ENCODE results near the gene PER2. TPM values are rescaled to one million over a fixed set of nuclear protein-coding genes. Genes with fewer than 3 reads are reported as not detected.

The PER2 gene
- total RNA-seq, 1 donor from 2014 or later: 14.0 TPM

DNA sequence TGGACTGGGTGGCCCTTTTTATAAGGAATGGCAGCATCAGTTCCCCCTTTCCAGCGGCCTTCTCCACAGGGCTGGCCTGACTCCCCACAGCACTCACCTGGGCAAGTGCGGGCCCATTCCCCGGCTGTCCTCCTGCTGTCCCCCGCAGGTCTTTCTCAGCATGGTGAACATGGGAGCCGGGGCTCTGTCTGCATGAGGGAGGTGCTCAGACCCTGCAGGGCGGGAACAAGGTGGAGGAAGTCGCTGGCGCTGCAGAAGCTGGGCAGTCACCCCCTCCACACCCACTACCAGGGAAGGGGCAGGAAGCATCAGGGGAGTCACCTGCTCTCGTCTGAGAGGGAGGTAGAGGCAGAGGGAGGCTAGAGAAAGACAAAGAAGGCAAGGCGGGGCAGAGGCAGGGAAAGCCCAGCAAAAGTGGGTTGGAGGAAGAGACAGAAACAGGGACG lies 60.8 kb downstream of the PER2 start:
- Mint-ChIP-seq H3K27ac (no peak overlapping the region), H3K36me3 (no peaks in the 10 kb centered on the region), H3K27me3 (peaks cover 26% of the 10 kb centered on the region), H3K9me3 (no peaks in the 10 kb centered on the region), H3K4me3 (no peak overlapping the region), H3K4me1 (ENCODE audit: unreplicated experiment) (peaks cover 14% of the 10 kb centered on the region)
- no peak for DNase-seq (ENCODE audit: extremely low spot score, unreplicated experiment)
- TF ChIP-seq, protein P1, sequence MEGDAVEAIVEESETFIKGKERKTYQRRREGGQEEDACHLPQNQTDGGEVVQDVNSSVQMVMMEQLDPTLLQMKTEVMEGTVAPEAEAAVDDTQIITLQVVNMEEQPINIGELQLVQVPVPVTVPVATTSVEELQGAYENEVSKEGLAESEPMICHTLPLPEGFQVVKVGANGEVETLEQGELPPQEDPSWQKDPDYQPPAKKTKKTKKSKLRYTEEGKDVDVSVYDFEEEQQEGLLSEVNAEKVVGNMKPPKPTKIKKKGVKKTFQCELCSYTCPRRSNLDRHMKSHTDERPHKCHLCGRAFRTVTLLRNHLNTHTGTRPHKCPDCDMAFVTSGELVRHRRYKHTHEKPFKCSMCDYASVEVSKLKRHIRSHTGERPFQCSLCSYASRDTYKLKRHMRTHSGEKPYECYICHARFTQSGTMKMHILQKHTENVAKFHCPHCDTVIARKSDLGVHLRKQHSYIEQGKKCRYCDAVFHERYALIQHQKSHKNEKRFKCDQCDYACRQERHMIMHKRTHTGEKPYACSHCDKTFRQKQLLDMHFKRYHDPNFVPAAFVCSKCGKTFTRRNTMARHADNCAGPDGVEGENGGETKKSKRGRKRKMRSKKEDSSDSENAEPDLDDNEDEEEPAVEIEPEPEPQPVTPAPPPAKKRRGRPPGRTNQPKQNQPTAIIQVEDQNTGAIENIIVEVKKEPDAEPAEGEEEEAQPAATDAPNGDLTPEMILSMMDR (conservative IDR thresholded peaks at IDR 0.05): no peak

DNA sequence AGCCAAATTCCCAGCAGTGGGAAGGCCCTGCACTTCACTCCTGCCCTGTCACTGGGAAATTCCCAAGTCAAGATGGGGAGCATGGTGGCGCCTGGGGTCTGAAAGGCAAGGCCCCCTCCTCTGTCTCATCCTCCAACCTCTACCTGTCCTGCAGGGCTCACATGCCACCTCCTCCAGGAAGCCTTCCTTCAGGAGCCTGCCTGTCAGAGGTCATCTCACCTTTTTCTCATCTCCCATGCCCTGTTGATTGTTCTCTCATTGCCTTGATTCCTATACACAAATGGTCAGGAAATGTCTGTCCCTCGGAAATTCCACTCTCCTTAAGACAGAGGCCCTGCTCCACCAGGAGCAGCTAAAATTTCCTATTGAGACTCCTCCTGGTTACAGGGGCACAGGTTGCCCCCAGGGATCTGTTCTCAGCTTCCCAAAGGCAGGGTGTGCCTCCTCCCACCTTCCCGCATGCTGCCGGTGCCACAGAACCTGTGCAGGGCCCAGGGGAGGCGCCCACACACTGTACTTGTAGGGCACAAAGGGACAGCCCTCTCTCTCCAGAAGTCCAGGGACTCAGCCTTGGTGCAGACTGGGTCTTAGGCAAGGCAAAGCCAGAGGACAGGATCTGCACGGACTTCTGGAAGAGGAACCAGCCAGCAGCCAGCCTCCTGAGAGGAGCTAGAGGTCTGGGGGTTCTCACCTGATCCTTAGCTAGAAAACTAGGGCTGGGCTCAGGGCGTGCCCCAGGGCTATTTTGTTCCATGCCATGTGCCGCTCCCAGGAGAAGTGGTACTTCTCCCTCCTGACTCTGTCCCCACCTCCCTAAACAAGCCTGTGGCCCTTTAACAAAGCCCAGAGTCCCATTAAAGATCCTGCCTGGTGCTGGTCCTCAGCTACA lies 61.5 kb downstream of the PER2 start:
- TF ChIP-seq, protein P1 (conservative IDR thresholded peaks at IDR 0.05): no peak
- H3K4me1 Mint-ChIP-seq (ENCODE audit: unreplicated experiment): peaks cover 14% of the 10 kb centered on the region
- no peak overlapping the region for H3K4me3 Mint-ChIP-seq
- H3K27me3 Mint-ChIP-seq: peaks cover 21% of the 10 kb centered on the region
- H3K27ac Mint-ChIP-seq: no peak overlapping the region
- H3K9me3 Mint-ChIP-seq: no peaks in the 10 kb centered on the region
- no peak for DNase-seq (ENCODE audit: extremely low spot score, unreplicated experiment)
- H3K36me3 Mint-ChIP-seq: no peaks in the 10 kb centered on the region

DNA sequence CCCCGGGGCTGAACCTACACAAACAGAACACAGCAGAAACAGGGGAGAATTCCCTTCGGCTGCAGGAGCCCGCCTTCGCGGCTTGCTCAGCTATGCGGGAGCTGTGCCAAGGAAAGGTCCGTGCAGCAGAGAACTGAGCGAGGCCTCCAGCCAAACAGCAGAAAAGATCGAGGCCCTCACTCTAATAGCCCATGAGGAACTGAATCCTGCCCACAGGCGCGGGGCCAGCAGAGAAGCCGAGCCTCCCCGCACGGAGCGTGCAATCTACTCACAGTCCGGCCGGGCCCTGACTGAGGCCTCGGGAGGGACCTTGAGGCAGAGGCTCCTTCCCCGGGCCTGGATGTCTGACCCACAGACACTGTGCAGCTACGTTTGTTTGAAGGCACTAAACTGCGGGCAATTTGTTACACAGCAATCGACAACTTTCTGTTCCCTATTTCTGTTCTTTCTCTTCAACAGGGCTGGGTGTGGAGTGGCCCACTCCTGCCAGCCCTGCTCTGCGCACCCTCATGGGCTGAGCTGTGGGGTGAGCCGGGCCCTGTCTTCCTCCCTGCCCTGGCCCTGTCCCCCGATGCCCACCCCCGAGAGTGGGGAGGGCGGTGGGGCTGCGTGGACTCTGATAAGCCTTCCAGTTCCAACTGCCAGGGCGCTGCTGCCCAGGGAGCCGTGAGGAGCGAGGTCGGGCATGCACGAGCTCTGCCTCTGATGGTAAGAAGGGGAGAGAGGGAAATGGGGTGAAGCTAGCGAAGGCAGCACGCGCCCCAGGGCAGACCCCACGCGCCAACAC lies 62.3 kb downstream of the PER2 start:
- peaks cover 14% of the 10 kb centered on the region for H3K4me1 Mint-ChIP-seq (ENCODE audit: unreplicated experiment)
- TF ChIP-seq, protein P1 (conservative IDR thresholded peaks at IDR 0.05): no peak
- DNase-seq (ENCODE audit: extremely low spot score, unreplicated experiment): no peak
- H3K36me3 Mint-ChIP-seq: no peaks in the 10 kb centered on the region
- no peaks in the 10 kb centered on the region for H3K9me3 Mint-ChIP-seq
- no peak overlapping the region for H3K27ac Mint-ChIP-seq
- H3K27me3 Mint-ChIP-seq: peaks cover 14% of the 10 kb centered on the region
- no peak overlapping the region for H3K4me3 Mint-ChIP-seq

DNA sequence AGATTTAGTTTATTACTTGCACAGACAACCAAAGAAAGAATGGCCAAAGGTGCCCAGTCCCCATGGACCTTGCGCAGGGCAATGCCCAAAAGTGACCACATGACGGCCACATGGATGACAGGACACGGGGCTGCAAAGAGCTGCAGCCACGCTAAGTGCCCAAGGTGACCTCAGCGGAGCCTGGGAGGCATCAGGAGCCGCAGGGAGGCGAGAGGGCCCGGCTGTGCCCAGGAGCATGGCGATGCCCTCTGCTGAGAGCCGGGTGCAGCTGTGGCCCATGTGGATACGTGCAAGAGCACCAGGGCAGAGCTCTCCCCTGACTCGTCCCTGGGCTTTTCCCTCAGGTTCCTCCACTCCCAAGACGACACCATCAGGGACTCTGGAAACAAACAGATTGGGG lies 63.3 kb downstream of the PER2 start:
- peaks cover 8% of the 10 kb centered on the region for H3K27me3 Mint-ChIP-seq
- TF ChIP-seq, protein P1 (conservative IDR thresholded peaks at IDR 0.05): no peak
- H3K36me3 Mint-ChIP-seq: no peaks in the 10 kb centered on the region
- no peak for DNase-seq (ENCODE audit: extremely low spot score, unreplicated experiment)
- no peaks in the 10 kb centered on the region for H3K9me3 Mint-ChIP-seq
- peaks cover 9% of the 10 kb centered on the region for H3K4me1 Mint-ChIP-seq (ENCODE audit: unreplicated experiment)
- no peak overlapping the region for H3K4me3 Mint-ChIP-seq
- no peak overlapping the region for H3K27ac Mint-ChIP-seq

DNA sequence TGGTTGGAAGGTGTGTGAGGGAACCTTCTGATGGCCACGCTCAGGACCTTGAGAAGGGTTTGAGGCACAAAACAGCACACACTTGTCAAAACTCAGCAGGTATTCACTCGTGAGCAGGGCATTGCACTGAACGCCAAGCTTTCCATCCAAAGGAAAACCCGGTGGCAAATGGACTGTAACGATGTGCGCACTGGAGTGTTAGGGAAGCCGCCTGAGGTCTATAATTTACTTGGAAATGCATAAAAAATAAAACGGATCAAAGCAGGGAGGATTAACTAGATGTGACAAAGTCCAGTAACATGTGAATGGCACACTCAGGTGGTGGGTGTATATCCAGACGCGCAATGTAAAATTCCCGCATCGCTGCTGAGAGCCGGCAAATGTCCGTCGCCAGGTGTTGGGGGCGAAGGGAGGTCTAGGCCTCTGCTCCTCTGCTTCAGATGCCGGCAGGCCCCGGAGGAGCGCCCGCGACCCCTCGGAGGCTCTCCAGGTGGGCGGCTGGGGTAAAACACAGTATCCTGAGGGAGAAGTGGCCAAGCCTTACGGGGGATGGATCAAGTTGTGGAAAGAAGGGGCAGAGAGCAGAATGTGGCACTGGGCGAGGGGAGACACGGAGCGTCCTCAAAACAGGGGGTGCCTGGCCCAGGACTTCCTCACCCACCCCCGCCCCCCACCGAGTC lies 63.9 kb downstream of the PER2 start:
- TF ChIP-seq, protein P1 (conservative IDR thresholded peaks at IDR 0.05): no peak
- Mint-ChIP-seq H3K9me3 (no peaks in the 10 kb centered on the region), H3K27ac (no peak overlapping the region), H3K4me3 (no peak overlapping the region), H3K4me1 (ENCODE audit: unreplicated experiment) (peaks cover 9% of the 10 kb centered on the region), H3K36me3 (no peaks in the 10 kb centered on the region), H3K27me3 (peaks cover 7% of the 10 kb centered on the region)
- no peak for DNase-seq (ENCODE audit: extremely low spot score, unreplicated experiment)
